Measurements from ENCODE around the gene COL23A1.
"Not testable (repeated sequence)": the region's sequence is repeated elsewhere in the genome, so short reads cannot be mapped to it uniquely, and the experiment has no call there.

The COL23A1 gene

DNA sequence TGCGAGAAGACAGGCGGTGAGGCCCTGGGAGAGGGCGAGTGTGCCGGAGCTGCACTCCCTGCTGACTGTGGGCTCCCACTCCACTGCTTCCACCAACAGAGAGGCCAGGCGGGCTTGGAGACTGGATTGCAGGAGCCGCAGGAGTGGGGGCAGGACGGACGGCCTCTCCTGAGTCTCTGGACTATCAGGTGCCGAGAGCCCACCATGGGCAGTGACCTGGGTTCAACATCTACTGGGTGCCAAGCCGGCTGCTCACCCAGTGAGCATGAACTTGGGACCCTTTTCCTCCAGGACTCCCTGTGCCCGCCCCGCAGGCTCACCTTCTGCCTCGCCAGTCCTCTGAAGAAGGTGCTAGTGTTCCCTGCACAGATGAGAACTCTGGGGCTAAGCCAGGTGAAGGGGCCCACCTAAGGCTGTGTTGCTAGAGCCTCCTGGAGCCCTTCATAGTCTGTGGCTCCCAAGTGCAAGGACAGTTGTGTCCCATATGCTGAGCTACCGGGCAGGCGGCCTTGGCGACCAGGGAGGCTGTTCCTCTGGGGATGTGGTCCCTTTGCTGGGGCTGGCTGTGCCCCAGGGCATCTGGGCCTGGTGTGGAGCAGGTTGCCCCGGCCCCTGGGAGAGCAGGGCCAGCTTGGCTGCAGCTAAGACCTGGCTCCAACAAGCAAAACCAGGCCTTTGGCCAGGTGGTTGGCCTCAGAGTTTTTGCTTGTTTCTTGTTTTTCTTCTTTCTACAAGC lies 279.9 kb downstream of the COL23A1 start:
- no peak for DNase-seq

DNA sequence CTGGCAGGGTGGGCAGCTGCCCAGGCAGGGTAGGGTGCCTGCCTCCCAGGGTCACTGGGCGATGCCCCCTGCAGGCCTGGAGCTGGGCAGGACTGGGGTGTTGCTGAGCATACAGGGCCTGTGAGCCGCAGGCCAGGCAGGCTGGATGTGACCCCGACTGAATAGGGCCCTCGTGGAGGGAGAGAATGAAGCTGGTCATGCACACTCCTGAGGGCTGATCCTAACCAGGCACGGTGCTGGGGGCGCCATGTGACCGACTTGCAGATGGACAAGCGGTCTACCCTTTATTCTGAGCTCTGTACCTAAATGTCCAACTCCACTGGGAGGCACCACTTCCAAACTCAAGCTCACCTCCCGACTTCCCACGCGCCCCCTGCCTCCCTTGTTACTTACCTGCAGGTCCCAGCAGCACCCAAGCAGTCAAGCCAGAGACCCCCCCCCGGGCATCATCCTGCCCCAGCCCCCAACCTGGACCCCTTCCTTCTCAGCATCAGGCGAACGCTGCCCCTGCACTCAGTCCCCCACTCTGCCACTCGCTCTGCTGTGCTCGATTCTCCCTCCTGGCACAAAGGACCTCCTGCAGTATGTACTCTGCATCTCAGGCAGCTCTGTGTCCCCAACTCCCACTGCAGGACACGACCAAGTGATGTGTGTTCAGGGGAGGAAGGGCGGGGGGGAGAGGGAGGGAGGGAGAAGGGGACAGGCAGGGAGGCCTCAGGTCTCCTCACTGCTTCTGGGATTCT lies 280.8 kb downstream of the COL23A1 start:
- DNase-seq: no peak

DNA sequence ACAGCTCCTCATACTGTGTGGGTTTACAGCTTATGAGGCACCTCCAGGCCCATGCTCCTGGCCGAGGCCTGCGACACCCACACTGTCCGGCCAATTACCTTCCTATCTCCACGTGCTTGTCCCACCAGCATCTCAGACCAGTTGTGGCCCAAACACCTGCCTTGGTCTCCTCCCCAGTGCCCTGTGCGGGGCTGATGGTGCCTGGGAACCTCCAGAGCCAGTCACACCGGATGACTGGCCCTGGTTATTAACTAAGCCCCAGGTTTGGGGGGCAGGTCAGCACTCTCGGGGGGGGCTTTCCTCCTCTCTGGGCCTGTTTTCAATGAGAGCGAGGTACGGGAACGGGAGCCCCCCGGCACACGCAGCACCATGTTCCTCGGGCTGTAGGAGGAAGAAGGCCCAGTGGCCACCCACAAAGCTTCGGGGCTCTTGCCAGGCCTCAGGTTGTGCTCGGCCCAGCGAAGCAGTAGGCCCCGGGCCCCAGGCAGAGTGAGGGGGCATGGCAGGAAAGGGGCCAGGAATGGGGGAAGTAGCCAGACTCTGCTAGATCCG lies 281.6 kb downstream of the COL23A1 start:
- no peak for DNase-seq

DNA sequence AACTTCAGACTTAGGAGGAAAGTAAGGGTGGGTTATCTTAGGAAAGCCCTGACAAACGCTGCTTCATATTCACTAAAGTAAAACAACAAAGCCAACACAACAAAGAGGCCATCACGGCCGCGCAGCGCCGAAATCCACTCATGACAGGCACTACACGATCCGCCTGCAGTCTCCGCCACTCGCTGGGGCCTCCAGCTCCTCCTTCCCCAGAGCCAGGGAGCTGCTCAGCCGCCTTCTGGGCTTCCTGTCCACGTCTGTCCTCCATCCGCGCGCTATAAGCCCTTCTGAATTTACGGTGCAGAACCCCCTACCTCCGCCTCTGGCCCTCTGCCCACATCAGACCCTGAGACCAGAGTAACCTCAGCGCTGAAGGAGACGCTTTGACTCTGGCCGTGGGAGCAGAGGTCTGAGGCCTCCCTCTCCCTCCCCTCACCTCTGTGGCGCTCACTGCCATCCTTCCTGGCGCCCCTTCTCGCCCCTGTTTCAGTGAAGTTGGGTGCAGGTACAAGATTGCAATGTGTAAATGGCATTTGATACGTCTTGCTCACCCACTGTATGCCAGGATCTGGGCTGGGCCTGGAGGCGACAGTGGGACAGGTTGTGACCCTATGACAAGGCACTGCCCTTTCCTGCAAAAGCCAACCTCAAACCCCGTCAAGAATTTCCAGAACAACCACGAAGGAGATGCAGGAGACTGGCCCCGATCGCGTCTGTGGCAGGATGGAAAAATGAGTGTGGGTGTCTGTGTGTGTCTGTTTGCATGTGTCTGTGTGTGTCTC lies 282.7 kb downstream of the COL23A1 start:
- no peak for DNase-seq

DNA sequence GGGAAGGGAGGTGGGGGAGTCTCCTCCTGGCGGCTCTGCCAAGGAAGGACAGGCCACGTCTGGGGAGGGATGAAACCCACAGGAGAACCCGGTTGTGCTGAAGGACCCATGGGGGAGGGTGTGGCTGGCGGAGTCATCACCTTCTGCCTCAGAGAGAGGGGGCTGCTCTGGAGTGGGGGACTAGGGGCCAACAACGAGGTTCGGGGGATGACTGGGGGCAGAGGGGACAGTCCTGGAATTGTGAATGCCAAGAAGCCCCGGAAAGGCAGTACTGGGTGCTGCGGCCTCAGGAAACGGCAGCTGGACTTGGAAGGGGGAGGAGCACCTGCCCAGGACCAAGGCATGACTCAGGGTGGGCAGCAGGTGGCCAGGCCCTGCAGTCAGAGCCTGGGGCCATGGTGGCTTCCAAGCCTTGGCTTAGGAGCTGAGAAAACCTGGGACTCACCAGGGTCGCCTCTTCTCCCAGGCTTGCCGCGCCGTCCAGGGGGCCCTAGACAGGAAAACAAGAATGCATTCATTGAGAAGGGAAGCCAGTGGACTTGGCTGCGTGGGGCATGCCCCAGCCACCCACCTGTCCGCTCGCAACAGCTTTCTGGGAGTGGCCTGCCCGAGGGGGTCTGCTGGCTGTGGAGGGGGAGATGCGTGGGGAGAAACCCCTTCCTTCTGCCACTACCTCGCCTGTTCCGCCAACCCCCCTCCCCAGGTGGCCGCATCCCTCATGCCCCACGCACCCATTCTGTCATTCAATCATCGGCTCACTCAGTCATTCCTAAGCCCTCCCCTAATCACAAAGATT lies 283.6 kb downstream of the COL23A1 start:
- DNase-seq: no peak

DNA sequence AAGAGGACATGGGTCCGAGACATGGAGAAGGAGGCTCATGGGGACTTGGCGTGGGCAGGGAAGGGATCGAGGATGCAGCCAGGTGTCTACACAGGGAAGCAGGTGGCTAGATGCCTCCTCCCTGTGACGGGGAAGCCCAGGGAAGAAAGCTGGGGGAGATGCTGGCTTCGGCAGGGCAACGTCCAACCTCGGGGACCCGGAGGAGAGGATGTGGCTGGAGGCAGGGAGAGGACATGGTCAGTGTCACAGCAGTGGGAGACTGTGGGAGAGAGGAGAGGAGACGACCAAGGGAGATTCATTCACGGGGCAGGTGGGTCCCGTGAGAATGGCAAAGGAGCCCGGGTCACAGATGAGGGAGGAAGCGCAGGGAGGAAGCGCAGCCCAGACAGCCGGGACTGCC lies 284.4 kb downstream of the COL23A1 start:
- no peak for DNase-seq

DNA sequence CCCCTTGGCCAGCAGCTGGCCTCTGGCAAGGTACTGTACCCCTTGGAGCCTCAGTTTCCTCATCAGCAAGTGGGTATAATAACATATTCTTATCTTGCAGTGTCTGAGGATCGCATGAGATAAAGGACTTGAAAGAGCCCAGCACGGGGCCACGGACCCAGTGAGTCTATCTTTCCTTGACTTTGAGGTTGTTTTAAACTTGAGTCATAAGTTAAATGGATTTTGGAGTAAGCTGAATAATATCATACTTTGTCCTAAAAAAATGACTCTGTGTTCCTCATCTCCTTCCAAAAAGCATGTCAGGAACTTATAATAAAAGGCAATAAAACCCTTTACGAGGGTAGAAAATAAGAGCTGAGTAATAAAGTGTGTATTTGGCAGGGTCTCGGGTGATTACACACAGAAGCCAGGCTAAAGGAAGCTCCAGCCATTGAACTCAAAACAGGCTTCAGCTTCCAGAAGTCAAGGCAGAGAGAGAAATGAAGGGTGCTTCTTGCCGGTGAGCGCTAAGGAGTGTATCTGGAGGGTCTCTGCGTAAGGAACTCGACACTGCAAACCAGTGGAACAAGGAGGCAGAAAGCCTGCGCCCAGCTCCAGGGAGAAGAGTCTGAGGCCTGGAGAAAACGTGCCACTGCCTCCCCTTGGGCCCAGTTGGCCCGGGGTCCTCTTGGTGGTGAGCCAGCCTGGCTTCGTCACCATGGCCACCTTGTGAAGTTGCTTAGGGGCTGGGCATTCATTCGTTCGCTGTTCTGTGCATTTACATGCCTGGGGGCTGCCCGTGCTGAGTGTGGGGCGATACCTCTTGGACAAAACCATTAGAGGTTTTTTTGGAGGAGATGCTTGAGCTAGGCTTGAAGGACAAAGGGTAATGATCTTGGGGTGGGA lies 285.2 kb downstream of the COL23A1 start:
- no peak for DNase-seq

DNA sequence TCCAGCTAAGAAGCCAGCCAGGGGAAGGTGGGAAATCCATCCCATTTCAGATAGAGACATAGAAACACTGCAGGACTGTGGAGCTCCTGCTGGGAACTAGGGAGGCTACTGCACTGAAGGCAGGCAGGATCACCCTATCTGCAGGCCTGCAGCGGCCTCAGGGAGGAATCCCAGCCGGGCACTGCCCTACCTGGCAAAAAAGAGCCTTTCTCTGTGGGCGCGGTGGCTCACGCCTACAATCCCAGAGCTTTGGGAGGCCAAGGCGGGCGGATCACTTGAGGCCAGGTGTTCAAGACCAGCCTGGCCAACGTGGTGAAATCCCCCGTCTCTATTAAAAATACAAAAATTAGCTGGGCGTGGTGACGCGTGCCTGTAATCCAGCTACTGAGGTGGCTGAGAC lies 286.2 kb downstream of the COL23A1 start:
- no peak for DNase-seq

DNA sequence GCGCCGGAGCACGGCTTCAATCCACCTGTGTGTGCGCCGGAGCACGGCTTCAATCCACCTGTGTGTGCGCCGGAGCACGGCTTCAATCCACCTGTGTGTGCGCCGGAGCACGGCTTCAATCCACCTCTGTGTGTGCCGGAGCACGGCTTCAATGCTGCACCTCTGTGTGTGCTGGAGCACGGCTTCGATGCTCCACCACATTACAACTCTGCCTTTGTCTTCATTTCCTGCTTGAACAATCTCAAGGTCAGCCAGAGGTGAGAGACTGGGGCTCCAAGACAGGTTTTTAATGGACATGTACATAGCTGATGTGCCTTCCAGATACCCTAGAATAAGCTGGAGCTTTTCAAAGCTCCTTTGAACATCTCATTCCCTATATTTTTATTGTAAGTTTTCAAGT lies 287.9 kb downstream of the COL23A1 start:
- not testable (repeated sequence) for DNase-seq

DNA sequence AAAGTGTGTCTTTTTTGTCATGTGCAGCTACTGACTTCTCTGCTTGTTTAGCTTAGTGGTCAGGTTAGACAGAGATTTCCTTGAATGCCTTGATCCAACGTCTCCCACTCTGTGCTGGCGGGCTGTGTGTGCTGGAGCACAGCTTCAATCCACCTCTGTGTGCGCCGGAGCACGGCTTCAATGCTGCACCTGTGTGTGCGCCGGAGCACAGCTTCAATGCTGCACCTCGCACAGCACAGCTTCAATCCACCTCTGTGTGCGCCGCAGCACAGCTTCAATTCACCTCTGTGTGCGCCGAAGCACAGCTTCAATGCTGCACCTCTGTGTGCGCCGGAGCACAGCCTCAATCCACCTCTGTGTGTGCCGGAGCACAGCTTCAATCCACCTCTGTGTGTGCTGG lies 288.6 kb downstream of the COL23A1 start:
- DNase-seq: no peak

DNA sequence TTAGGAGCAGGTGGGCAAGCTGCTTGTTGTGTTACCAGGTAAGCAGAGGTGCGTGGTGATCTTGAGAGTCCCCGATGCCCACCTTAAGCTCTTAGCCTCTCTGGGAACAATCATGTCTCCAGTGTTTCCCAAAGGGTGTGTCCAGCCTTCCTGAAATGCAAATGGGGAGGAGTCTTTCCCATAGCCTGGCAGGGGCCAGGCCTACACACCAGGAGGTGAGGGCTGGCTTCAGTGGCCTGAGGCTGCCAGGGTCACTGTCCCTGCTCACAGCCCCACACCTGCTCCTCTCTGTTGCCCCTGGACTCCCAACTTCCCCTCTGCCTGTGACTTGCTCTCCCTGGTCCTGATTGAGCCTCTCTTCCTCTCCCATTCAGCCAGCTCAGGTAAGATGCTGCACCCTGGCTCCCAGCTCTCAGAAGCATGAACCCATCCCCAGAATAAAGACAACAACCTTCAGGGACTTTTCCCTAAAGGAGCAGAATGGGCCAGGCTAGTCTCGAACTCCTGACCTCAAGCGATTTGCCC lies 291.8 kb downstream of the COL23A1 start:
- DNase-seq: no peak

DNA sequence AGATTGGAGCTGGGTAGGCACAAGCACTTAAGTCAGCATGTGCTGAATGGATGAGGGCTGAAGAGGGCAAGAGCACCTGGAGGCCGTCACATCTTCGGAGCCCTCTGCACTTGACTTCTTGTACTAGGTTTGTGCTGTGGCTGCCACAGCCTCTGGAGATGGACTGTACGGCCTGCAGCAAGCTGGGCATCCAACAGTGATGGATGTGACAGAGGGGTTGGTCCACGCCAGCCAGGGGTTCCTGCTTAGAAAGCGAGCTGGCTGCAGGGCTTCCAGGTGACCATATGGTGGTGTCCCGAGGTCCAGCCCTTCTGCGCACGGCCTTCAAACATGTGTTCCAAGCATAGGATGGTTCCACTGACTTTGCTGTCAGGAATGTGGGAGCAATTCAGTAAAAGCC lies 292.4 kb downstream of the COL23A1 start:
- no peak for DNase-seq

DNA sequence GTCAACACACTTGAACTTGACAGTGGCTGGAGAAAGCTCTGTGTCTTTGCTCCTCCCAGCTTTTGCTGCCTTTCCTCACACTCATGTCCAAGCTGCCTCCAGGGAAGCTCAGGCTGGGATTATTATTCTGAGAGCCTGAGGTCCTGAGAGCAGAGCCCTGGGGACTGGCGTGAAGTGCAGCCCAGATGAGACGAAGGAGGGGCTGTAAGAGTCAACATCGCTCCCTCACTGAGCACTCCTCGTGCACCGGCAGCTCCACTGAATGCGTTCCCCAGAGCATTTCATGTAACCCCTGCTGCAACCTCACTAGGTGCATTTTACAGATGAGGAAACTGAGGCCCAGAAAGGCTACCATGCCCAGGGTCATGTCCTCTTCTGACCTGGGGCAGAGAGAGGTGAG lies 294.1 kb downstream of the COL23A1 start:
- DNase-seq: no peak

DNA sequence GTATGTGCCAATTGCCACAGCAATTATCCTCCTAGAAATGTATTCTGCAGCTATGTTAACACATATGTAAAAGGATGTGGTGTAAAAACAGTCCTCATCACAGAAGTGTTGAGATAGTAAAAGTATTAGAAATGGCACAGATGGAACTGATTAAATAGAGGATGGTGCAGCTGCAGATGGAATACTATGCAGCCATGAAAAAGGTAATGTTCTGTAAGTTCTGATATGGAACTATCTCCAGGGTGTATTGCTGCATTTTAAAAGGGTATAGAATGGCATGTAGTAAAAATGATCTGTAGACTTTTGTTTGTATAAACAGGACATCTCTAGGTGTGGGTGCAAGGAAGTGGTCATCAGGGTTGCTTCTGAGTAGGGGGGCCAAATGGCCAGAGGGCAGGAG lies 294.6 kb downstream of the COL23A1 start:
- DNase-seq: no peak

DNA sequence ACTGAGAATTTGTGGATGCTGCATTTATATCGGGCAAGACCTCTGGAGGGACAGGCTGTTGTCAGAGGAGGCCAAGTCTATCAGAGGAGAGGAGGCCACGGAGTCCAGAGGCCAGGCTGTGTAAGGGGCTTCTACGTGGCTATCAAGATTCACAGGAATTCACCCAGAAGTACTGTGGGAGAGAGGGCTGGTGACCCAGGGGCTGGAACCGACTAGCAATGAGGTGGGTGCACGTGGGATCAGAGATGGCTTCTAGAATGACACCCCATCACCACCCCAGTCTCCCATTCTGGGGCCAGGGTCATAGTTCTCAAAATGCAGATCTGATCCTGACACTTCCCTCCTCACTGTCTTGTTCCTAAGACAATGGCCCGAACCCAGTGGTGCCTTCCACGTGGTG lies 296.4 kb downstream of the COL23A1 start:
- no peak for DNase-seq

DNA sequence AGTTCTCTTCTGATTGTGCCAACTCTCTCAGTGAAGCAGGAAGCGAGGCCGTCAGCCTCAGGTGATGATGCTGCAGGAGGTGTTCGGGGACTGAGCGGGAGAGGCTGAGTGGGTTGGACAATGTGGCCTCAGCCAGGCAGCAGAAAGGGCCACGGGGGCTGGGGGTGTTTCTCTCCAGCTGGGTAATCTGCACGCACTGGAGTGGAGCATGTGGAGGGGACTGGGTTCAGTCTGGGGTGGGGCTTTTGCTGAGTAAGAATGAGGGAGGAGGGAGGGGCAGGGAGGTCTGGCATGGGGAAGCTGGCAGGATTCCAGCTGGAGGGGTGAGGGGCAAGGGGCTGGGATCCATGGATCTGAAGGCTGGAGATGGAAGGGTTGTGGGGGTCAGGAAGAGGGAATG lies 296.8 kb downstream of the COL23A1 start:
- no peak for DNase-seq

DNA sequence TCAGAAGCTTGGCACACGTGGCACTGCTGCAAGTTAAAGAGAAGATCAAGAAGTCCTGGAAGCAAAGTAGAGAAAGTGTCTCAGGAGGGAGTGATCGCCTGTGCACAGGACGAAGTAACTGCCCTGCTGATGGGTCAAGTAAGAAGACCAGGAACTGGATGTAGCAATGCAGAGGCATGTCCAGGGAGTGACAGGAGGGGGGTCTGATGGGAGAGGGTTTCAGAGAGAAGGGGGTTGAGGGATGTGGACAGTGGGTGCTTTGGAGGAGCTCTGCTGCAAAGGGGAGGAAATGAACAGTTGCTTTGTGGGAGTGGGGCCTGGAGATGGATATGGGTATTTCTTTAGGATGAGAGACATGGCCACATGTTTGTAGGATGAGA lies 297.4 kb downstream of the COL23A1 start:
- no peak for DNase-seq

DNA sequence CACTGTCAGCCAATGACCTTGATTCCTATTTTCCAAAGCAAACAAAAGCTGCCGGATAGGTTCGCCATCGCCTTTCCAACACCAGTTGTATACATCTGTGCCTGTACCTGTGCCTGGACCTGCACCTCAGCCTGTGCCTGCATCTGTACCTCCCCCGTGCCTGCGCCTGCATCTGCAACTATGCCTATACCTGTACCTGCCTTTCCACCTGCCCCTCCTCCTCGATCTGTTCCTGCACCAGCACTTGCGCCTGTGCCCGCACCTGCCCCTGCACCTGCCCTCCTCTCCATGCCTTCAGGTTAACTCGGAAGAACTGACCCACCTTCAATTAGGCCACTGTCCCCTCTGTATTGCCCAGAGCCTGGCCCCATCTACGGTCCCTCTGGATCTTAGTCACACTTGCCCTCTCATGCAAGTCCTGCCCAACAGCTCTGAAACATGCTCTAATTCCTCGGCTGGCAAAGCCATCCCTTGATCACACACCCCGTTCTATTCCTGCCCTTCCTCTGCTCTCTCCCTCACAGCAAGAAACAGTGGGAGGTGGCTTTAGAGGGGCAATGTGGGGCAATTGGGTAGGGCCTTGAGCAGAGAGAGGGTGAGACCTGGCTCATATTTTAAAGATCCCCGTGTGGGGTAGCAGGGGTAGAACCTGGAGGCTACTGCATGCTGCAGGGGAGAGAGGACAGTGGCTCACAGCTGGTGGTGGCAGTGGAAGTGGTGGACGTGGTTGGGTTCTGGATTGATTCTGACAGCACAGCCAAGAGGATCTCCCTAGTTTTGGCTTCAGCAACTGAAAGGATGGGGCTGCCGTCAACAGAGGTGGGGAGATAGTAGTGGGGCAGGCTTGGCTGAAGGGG lies 298.0 kb downstream of the COL23A1 start:
- no peak for DNase-seq

DNA sequence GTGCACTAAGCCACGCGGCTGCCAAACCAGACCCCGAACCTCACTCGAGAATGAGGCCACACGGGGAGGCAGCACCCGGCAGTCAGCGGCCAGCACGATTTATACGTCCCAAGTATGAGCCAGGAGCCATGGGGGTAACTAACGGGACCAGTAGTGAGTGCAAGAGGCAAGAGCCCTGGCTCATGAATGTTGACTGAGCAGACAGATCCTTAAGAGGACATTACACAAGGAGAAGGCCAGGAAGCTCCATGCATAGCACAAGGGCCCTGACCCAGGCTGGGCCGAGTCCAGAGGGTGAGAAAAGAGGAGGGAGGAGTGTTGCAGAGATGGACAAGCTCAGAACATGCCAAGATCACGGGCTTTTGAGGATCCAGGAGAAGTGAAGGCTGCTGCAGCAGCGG lies 299.0 kb downstream of the COL23A1 start:
- DNase-seq: no peak

DNA sequence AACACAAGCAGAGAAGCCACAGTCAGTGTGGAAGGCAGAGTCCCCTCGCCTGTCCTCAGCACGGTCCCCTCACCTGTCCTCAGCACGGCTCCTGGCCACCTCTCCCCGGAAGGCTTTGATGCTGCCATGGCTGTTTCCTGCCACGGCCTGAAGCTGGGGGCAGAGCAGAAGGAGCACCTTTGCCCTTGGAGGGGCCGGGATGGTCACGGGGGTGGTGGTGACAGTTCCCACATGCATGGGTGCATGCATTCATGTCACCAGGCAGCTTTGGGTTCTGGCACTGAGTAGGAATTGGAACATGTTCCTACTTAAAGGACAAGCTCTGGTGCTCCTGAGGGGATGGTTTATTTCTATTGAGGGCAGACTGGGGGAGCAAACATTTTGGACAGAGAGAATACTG lies 299.8 kb downstream of the COL23A1 start:
- no peak for DNase-seq
